Activated CD4-positive, CD25-positive, alpha-beta regulatory T cell treated with anti-CD3 and anti-CD28 coated beads, Interleukin-2, amount 50 U/mL, for 24 hours (primary cell): Measurements from ENCODE around the gene KATNBL1.
A peak's percentile ranks its signal among the peaks of the same experiment; 100 is the strongest.

Source experiments
- ATAC-seq, 2 donors: fragments of 150-1000 bp; cut with Tn5 transposase; one replicate each; pipeline ENCODE4 v1.10.0; 2021; ENCODE audit warnings: mild to moderate bottlenecking in 1 of 2, moderate library complexity in 1 of 2

KATNBL1 gene, protein sequence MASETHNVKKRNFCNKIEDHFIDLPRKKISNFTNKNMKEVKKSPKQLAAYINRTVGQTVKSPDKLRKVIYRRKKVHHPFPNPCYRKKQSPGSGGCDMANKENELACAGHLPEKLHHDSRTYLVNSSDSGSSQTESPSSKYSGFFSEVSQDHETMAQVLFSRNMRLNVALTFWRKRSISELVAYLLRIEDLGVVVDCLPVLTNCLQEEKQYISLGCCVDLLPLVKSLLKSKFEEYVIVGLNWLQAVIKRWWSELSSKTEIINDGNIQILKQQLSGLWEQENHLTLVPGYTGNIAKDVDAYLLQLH

GRCh38 chr15:34209421-34210282 lies at the start of gene KATNBL1:
Gene KATNBL1 (minus strand): TSS chr15:34210096. CDS start chr15:34163676, 46,420 bp downstream.
- ATAC-seq: peak; percentile 89 to 95

DNA sequence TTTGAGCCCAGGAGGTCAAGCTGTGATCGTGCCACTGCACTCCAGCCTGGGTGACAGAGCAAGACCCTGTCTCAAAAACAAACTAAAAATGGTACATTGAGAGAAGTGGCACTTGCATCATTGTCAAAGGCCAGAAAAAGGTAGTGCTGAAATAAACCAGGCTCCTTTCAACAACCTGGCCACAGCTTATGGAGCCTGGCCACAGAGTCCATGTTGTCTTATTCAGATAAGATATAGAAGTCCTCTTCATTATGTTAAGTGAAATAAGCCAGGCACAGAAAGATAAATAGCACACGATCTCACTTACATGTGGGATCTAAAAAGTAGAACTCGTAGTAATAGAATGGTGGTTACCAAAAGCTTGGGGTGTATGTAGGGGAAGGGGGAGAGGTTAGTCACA lies 49.7 kb upstream of the KATNBL1 start:
- no peak for ATAC-seq

DNA sequence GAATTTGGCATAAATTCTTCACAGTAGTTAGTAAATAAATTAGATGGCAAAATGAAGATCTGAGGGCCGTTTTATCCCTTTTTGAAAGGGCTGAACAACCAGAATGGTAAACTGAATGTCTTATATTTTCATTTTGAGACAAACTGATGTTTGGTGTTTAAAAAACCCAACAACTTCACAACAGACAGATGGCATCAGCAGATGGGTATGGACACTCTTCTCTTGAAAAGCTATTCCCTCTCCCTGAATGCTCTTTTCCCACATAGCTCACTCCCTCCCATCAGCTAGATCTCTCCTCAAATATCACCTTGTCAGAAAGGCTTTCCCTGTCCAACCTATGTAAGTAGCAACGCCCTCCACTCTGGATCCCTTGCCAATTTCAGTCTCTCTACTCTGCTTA lies 48.3 kb upstream of the KATNBL1 start:
- no peak for ATAC-seq

GRCh38 chr15:34252545-34252944 lies 42.6 kb upstream of the KATNBL1 start:
- no peak for ATAC-seq

GRCh38 chr15:34248190-34248589 lies 38.3 kb upstream of the KATNBL1 start:
- peak in 1 of 2 donors; percentile 30 for ATAC-seq

DNA sequence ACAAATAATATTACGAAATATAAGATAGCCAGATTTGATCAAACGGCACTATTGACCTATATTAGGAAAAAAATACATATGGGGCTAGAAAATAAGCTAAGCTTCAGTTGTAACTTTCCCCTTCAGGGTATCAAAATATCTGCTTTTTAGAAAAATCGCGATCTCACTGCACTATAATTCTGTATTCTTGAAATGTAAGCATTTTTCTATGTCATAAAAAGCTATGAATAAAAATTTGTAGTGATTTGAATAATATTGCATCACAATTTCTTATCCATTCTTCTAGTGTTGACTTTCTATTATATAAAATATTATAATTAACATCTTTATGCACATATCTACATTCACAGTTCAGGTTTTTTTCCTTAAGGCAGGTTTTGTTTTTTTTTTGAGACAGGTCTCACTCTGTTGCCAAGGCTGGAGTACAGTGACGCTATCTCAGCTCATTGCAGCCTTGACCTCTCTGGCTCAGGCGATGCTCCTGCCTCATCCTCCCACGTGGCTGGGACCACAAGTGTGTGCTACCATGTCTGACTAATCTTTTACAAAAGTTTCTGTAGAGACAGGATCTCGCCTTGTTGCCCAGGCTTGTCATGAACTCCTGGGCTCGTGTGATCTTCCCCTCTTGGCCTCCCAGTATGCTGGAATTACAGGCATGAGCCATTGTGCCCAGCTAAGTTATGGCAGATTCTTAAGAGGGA lies 36.5 kb upstream of the KATNBL1 start:
- no peak for ATAC-seq

- ATAC-seq: no peak
Observed at GRCh38 chr15:34243226-34243625, 33.3 kb upstream of the KATNBL1 start.

DNA sequence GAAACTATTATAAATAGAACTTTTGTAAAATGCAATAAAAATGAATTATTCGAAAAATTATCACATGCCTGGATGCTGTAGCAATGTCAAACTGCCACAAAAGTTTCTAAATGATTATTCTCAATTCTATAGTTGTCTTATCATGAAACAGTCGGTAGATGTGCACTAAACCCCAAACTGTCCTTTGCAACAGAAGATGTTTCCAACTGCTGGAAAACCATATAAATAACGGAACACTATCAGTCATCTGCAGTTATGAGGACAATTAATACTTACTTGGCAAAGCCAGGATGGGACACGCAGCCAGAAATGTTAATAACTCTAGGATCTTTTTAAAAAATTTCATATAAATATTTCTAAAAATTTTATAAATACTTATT lies 32.4 kb upstream of the KATNBL1 start:
- ATAC-seq: no peak

- ATAC-seq: peak in 1 of 2 donors; percentile 44
Observed at GRCh38 chr15:34241376-34242330, 31.8 kb upstream of the KATNBL1 start.

- ATAC-seq: peak in 1 of 2 donors; percentile 25
Observed at GRCh38 chr15:34240537-34240936, 30.6 kb upstream of the KATNBL1 start.

DNA sequence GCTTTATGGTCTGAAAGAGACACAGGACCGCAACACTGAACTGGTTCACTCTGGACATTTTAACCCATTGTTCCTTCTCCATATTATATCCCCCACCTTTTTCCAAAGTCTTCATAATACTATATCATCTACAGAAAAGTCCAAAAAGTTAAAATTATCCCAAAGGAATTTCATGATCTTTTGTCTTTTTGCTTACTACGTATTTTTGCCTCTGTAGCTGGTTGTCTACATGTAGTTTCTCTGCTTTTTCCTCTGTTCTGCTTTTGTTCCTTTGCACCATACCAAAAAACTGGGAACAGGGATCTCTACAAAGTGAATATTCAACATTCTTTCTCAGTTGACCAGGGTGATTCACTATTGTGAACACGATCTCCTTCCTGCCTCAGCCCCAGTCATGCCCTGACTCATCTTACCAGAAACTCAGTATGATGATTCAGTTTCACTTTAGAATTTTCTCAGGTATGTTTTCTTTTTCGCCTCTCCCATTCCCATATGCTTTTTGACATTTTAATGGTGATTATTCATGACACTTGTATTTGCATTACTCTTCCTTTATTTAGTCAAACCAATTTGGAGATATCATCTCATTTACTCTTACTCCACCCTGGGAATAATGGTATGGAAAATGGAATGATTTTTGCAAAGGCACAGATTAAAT lies 29.4 kb upstream of the KATNBL1 start:
- ATAC-seq: peak; percentile 95 to 99

- ATAC-seq: no peak
Observed at GRCh38 chr15:34233614-34234013, 23.7 kb upstream of the KATNBL1 start.

DNA sequence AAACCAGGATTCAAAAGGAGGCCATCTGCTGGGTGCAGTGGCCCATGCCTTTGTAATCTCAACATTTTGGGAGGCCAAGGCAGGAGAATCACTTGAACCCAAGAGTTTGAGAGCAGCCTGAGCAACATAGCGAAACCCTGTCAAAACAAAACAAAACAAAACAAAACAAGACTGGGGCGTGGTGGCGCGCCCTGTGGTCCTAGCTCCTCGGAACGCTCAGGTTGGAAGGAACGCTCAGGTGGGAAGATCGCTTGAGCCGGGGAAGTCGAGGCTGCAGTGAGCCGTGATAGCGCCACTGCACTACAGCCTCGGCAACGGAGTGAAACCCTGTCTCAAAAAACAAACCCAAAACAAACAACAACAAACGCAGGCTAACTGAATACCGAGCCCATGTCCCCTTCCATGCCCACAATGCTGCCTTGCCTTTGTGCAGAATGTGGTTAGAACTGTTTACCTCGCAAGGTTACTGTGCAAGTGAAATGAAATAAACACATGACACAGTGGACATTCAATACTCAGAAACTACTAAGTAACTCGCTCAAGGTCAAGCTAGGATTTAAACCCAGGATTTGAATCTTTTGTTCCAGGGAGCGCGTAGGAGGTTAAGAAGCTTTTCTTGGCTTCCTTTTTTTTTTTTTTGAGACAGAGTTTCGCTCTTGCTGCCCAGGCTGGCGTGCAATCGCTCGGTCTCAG lies 14.2 kb upstream of the KATNBL1 start:
- ATAC-seq: no peak

DNA sequence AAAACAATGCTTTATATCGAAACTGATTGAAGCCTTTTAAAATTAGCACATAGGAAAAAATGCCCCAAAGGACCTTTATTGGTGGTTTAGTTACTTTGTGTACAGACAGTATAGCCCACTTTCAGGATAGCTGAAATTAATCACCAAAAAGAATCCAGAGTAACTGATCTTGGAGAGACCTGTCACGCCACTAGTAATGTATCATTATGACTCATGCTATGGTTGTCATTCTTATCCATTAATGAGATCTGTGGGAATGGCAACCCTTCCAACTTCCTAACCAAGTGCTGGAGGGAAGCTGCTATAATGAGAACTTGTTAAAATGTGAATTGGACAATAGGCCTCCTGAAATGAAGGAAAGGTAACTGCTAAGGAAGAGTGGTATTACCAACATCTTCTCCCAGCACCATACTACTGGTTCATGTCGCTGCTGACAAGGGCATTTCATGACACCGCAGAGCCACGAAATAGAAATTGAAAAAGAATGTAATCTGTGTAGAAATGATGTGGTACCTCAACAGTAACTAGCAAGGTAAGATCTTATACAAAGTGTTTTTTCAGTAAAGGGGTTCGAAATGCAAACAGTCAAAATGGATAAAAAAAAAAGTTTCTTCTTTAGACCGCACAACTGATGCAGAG lies 7.8 kb upstream of the KATNBL1 start:
- ATAC-seq: no peak

- no peak for ATAC-seq
Observed at GRCh38 chr15:34216527-34217270, 6.8 kb upstream of the KATNBL1 start.

DNA sequence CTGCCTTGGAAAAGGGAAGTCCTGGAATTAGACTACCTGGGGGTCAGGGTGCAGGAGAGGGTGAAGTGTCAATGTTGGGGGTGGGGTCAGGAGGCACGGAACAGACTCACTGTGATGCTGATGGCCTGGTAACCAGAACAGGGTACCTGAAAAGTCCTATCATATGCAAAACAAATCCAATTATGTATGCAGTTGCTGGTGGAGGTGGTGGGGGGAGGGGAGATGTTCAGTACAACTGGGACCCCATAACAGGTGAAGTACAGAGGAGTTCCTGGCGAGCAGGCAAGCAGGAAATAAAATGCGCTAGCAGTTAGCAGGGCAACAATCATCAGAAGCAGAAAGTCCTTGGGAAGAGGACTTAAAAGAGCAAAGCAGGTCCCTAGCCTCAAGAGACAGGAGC lies 4.2 kb upstream of the KATNBL1 start:
- no peak for ATAC-seq

DNA sequence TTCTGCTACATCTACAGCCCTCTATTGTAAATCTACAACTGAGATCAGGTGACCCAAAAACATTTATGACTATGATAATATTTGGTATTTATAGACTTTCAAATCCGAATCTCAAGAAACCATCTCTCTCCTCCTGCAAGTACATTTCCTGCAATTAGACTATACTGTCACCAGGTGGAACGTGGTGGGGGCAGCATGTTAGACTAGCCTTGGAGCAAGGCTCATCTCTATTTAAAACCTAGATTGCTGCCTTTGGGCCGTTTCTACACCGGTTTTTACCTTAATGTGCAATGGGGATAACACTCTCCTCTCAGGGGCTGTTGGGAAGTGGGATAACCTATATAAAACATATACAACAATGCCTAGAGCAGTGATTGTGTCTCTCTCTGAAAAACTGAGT lies 3.8 kb upstream of the KATNBL1 start:
- ATAC-seq: no peak

- ATAC-seq: no peak
Observed at GRCh38 chr15:34206011-34206410, 3.9 kb downstream of the KATNBL1 start.

DNA sequence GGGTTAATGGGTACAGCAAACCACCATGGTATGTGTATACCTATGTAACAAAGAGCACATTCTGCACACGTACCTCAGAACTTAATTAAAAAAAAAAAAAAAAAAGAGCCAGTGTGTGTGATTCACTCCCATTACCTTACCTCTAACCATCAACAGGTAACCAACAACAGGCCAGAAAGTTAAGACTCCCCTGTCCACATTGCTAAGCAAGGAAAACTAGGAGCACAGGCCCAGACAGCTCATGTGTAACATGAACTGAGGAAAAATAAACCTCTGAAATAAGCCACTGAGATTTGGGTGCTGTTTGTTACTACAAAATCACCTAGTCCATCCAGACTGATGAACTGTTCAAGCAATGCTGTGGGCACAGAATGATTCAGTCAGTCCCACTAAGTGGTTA lies 6.0 kb downstream of the KATNBL1 start:
- ATAC-seq: no peak

- no peak for ATAC-seq
Observed at GRCh38 chr15:34203305-34203704, 6.6 kb downstream of the KATNBL1 start.
